Ovary (tissue), 9 donors: ENCODE data around the gene SLC5A2. TPM values are rescaled to one million over a fixed set of nuclear protein-coding genes. Genes with fewer than 3 reads are reported as not detected.

Experiments
- DNase-seq, 5 donors: peaks; one replicate each; pipeline ENCODE4 v3.0.0-alpha.2; 2019 to 2020
- H3K27ac ChIP-seq, 2 donors: fragments of 200-600 bp; one replicate each; pipeline versions ENCODE4 v1.5.1 to v1.8.0; 2019 to 2022
- H3K27me3 ChIP-seq: fragments of 200-600 bp; one replicate; pipeline ENCODE4 v1.8.0; 2022
- H3K36me3 ChIP-seq: fragments of 200-600 bp; sonication (generic); one replicate; pipeline ENCODE4 v1.5.1; 2019
- H3K4me1 ChIP-seq: one replicate; pipeline ENCODE4 v1.8.1; 2013; ENCODE audit warnings: mild to moderate bottlenecking, moderate library complexity; ENCODE audit not compliant: insufficient read depth
- H3K4me3 ChIP-seq: fragments of 200-600 bp; sonication (generic); one replicate; pipeline ENCODE4 v1.5.1; 2017
- H3K9me3 ChIP-seq, 2 donors: fragments of 200-600 bp in 1 of 2; sonication (generic) in 1 of 2; one replicate each; pipeline versions ENCODE4 v1.5.1 to v1.8.1; 2013 to 2019; ENCODE audit warnings: mild to moderate bottlenecking in 1 of 2, moderate library complexity in 1 of 2
- CTCF ChIP-seq, 3 donors: fragments of 450-650 bp in 2 of 3; fragments of 200-600 bp in 1 of 3; IDR thresholded peaks; one replicate each; pipeline versions ENCODE4 v1.5.1 to v1.8.0; 2016 to 2022; ENCODE audit warnings: antibody characterized with exemption in 3 of 3, mild to moderate bottlenecking in 1 of 3
- EP300 ChIP-seq: sonication (generic); formaldehyde crosslinking; IDR thresholded peaks from one replicate; pipeline ENCODE4 v1.6.1; 2017; ENCODE audit warnings: antibody characterized with exemption
- POLR2A ChIP-seq: fragments of 450-650 bp; IDR thresholded peaks from one replicate; pipeline ENCODE4 v1.6.1; 2017; ENCODE audit warnings: antibody characterized with exemption, mild to moderate bottlenecking, moderate library complexity
- WGBS, 3 donors: extraction: QIAGEN DNeasy Blood & Tissue Kit in 1 of 3; methylation state at CpG; one replicate each; pipeline versions ENCODE4 v1.1.5 to v1.1.7; 2013 to 2017; 5-methylcytosine and 5-hydroxymethylcytosine counted together
- intact Hi-C, 4 donors: fragments of 100-400 bp; cut with DNase I; formaldehyde crosslinking; loops; one replicate each; pipeline versions ENCODE4 v1.11.0 to v1.15.1; 2022 to 2023
- polyA plus RNA-seq, 2 donors: library from polyadenylated mRNA; stranded (reverse); fragments of 200-250 nt in 1 of 2; fragments of 350-450 nt in 1 of 2; fragmentation: Illumina TruSeq in 1 of 2; extraction: RNeasy Lipid Tissue Mini Kit (QIAGEN cat#74804) in 1 of 2; gene quantifications; one replicate each; pipeline ENCODE4 v1.2.3, GENCODE V29; 2013 to 2014
- total RNA-seq, 7 donors: library from RNA; depleted of rRNA in 2 of 7; stranded (reverse); fragments of >200 nt in 2 of 7; fragmentation: NEBNext Ultra II Directional in 3 of 7; extraction: Animal tissue kit (Norgen Biotek cat#: 25700) in 3 of 7; gene quantifications; one replicate each; pipeline versions ENCODE4 v1.1.0 to v1.2.4, GENCODE V29; 2016 to 2023
- donor health status: DM: no; HTN: no; CAD: no; lungs with moderate emphysema.
- donor health status: DM: no; HTN: no; CAD: no.
- donor health status: Bipolar disorder and iron deficiency.
- donor health status: DM: yes; HTN: yes; CAD: no.
- donor health status: DM: no; HTN: no; CAD: no.
- donor health status: DM: yes; HTN: yes; CAD: no.

Gene SLC5A2
- total and polyA plus RNA-seq, 9 donors: 0.13 to 1.7 (median 0.40) TPM; not detected in 1

GRCh38 chr16:31474173-31474714, 8.7 kb upstream of the SLC5A2 start:
- 73 to 78% (median 75%) methylated on average over 12 of the region's 12 CpGs for WGBS, 3 donors
- no peak overlapping the region for H3K27ac ChIP-seq
- DNase-seq: no peak
- no peaks in the 10 kb centered on the region for H3K9me3 ChIP-seq
- no peaks in the 10 kb centered on the region for H3K27me3 ChIP-seq
- H3K4me1 ChIP-seq: peaks cover 6% of the 10 kb centered on the region
- H3K4me3 ChIP-seq: no peak overlapping the region
- H3K36me3 ChIP-seq: no peaks in the 10 kb centered on the region
- TF ChIP-seq EP300 (no peak), POLR2A (no peak), CTCF (IDR thresholded peaks at IDR 0.05) (no peak)
- intact Hi-C loops: no loop called here

GRCh38 chr16:31474773-31475738, 7.9 kb upstream of the SLC5A2 start:
- WGBS, 3 donors: 87 to 89% (median 88%) methylated on average over 12 of the region's 12 CpGs
- Histone ChIP-seq H3K4me3 (no peak overlapping the region), H3K4me1 (peaks cover 6% of the 10 kb centered on the region), H3K27me3 (no peaks in the 10 kb centered on the region), H3K27ac (no peak overlapping the region), H3K9me3 (no peaks in the 10 kb centered on the region), H3K36me3 (no peaks in the 10 kb centered on the region)
- TF ChIP-seq POLR2A (no peak), CTCF (IDR thresholded peaks at IDR 0.05) (no peak), EP300 (no peak)
- DNase-seq: no peak
- intact Hi-C loops: no loop called here

- Histone ChIP-seq H3K27me3 (no peaks in the 10 kb centered on the region), H3K4me1 (peaks cover 6% of the 10 kb centered on the region), H3K27ac (no peak overlapping the region), H3K36me3 (no peaks in the 10 kb centered on the region), H3K4me3 (no peak overlapping the region), H3K9me3 (no peaks in the 10 kb centered on the region)
- TF ChIP-seq EP300 (no peak), POLR2A (no peak), CTCF (IDR thresholded peaks at IDR 0.05) (no peak)
- WGBS, 3 donors: 84 to 90% (median 88%) methylated on average over 26 of the region's 26 CpGs
- intact Hi-C loops: no loop called here
- DNase-seq: no peak
Measured at GRCh38 chr16:31475946-31476302, 7.0 kb upstream of the SLC5A2 start.

GRCh38 chr16:31476303-31477219, 6.4 kb upstream of the SLC5A2 start:
- 75 to 78% (median 75%) methylated on average over 68 of the region's 68 CpGs for WGBS, 3 donors
- H3K36me3 ChIP-seq: no peaks in the 10 kb centered on the region
- no peaks in the 10 kb centered on the region for H3K27me3 ChIP-seq
- H3K4me1 ChIP-seq: peaks cover under 1% of the 10 kb centered on the region
- TF ChIP-seq CTCF (IDR thresholded peaks at IDR 0.05): no peak
- TF ChIP-seq EP300: no peak
- TF ChIP-seq POLR2A: no peak
- DNase-seq: peak in 1 of 5 donors; percentile 32
- no peaks in the 10 kb centered on the region for H3K9me3 ChIP-seq
- no peak overlapping the region for H3K4me3 ChIP-seq
- intact Hi-C loops: no loop called here
- H3K27ac ChIP-seq: no peak overlapping the region
